OCI-LY1 (cell line): Measurements from ENCODE around the gene LARP6.

Experiments
- CTCF ChIP-seq: fragments of 200-600 bp; sonication (generic), shearing (Covaris generic); IDR thresholded peaks from 2 replicates; pipeline ENCODE4 v1.5.1; 2017; ENCODE audit warnings: mild to moderate bottlenecking, antibody characterized with exemption, low read length, moderate library complexity, mixed read lengths
- EZH2 ChIP-seq: fragments of 200-600 bp; sonication (generic), shearing (Covaris generic); IDR thresholded peaks from 2 replicates; pipeline ENCODE4 v1.8.0; 2017; ENCODE audit warnings: borderline replicate concordance, mixed run types, mild to moderate bottlenecking, antibody characterized with exemption, low read length, moderate library complexity, mixed read lengths

GRCh38 chr15:70789213-70789612 is 64.7 kb downstream of the LARP6 start:
- TF ChIP-seq CTCF (no peak), EZH2 (no peak)
